ENCODE data around the gene DNAJC9. TPM values are rescaled to one million over a fixed set of nuclear protein-coding genes. Genes with fewer than 3 reads are reported as not detected.

Gene DNAJC9
- total RNA-seq, 1 experiment from 2014 or later = 35.1 TPM

- CTCF ChIA-PET = interaction anchor here (0.7 kb wide), 1 partner anchor 12 kb away, joined by 3 read pairs; no protein-coding TSS in a partner anchor
- intact Hi-C loops (cut with micrococcal nuclease) = no loop called here
- no peak for TF ChIP-seq CTCF (IDR thresholded peaks at IDR 0.05; ENCODE audit: unreplicated experiment)
- no peaks in the 10 kb centered on the region for H3K4me1 Mint-ChIP-seq (ENCODE audit: insufficient read depth, unreplicated experiment)
- no TSS peak for BruUV-seq (replicated peaks)
- POLR2A ChIA-PET = no interaction called here
- H3K9me3 Mint-ChIP-seq (ENCODE audit: unreplicated experiment) = peaks cover 8% of the 10 kb centered on the region
- no peak overlapping the region for H3K4me3 Mint-ChIP-seq (ENCODE audit: unreplicated experiment)
- no peak overlapping the region for H3K27ac Mint-ChIP-seq (ENCODE audit: low read depth, unreplicated experiment)
- H3K27me3 Mint-ChIP-seq (ENCODE audit: insufficient read depth, unreplicated experiment) = no peaks in the 10 kb centered on the region
- no peak for DNase-seq (ENCODE audit: unreplicated experiment)
- H3K36me3 Mint-ChIP-seq (ENCODE audit: insufficient read depth, unreplicated experiment) = peaks cover 10% of the 10 kb centered on the region
Observed at GRCh38 chr10:73205081-73205480, 42.0 kb downstream of the DNAJC9 start.

Other genes starting within 250 kb of the DNAJC9 start
- 23.9 and 25.2 TPM in 2 replicates for gene P4HA1, start 150.4 kb downstream of the DNAJC9 start, total RNA-seq (2022)
- gene NUDT13, start 136.8 kb downstream of the DNAJC9 start, total RNA-seq (2022) = 1.7 and 1.8 TPM in 2 replicates
- 29.9 and 31.5 TPM in 2 replicates for gene ECD, start 79.2 kb downstream of the DNAJC9 start, total RNA-seq (2022)
- 22.8 and 27.7 TPM in 2 replicates for gene FAM149B1, start 79.1 kb downstream of the DNAJC9 start, total RNA-seq (2022)
- 203 and 247 TPM in 2 replicates for gene MRPS16, start 5.4 kb upstream of the DNAJC9 start, total RNA-seq (2022)
- 1.5 and 2.9 TPM in 2 replicates for gene CFAP70, start 111.6 kb upstream of the DNAJC9 start, total RNA-seq (2022)
- gene ANXA7, start 166.8 kb upstream of the DNAJC9 start, total RNA-seq (2022) = 137 and 161 TPM in 2 replicates
- gene MSS51, start 186.3 kb upstream of the DNAJC9 start, total RNA-seq (2022) = 1.8 and 2.4 TPM in 2 replicates
- gene PPP3CB, start 248.8 kb upstream of the DNAJC9 start, total RNA-seq (2022) = 34.8 and 37.4 TPM in 2 replicates